Activated CD4-positive, alpha-beta T cell treated with anti-CD3 and anti-CD28 coated beads for 4 hours (primary cell): ENCODE measurements around the gene PLEKHO2.
A peak's percentile ranks its signal among the peaks of the same experiment; 100 is the strongest.

Source experiments
- DNase-seq, 2 donors: peaks; one replicate each; pipeline ENCODE4 v3.0.0-alpha.2; 2020

Gene PLEKHO2

DNA sequence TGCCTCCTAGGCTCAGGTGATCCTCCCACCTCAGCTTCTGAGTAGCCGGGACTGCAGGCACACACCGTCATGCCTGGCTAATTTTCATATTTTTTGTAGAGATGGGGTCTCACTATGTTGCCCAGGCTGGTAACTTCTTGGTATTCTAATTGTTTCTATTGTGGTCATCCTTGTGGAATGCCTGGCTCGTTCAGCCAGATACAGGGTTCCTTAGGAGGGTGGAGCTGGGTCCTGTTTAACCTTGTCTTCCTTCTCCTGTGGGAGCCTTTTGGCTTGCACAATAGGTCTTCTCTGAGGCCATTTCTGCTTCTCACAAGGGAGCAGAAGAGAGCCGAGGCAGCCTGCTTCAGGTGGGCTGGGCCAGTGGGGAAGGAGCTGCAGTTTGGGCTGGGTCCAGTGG is 15.7 kb downstream of the PLEKHO2 start:
- no peak for DNase-seq

DNA sequence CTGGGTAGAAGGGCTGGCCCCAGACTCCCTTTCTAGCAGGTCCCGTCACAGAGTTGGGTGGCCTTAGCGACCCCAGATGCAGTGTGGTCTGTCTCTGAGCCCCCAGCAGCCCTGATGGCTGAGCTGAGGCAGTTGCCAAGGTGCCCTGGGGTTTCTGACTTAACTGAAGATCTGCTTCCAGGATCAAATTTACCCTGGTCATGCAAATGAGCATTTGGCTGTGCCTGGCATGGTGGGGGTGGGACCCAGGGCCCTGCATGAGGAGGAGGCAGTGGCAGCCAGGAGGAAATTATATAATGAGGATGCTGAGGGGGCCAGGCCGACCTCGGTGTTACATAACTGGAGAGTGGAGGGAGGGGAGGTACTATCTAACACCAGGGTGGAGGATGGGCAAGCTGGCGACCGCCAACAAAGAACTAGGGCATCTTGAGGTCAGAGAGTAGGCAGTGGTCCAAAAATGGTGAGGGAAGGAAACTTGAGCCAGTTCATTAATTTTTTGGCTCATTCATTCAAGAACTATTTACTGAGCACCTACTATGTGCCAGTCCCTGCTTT is 16.4 kb downstream of the PLEKHO2 start:
- DNase-seq: no peak

DNA sequence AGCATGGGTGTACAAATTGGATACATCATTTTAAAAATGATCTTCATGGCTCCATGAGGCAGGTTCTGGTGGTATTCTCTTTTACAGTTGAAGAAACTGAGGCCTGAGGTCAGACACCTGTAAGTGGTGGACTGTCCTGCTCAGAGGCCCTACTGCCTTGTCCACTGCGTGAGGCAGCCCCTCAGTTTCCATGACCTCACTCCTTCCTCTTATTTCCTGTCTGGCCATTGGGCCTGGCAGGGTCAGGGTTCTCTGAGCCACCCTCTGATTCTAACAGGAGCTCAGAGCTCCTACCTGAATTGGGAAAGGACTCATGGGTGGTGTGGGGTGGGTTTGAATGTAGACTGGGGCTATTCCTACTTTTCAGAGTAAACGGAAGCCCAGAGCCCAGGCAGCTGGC is 17.5 kb downstream of the PLEKHO2 start:
- no peak for DNase-seq

DNA sequence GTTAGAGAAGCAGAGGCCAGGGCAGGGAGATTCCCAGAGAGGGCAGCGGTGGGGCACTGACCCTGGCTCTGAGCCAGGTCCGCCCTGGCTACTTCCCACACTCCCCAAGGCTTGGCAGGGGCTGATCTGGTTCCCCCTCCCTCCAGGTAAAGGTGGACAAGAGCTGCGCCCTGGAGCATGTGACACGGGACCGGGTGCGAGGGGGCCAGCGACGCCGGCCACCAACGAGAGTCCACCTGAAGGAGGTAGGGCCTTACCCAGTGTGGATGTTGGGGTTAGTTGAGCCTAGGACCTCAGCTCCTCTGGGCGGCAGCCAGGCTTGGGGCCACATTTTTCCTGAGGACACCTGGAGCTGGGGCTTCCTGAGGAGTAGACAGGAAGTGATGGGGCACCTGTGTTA is 19.6 kb downstream of the PLEKHO2 start:
- no peak for DNase-seq

DNA sequence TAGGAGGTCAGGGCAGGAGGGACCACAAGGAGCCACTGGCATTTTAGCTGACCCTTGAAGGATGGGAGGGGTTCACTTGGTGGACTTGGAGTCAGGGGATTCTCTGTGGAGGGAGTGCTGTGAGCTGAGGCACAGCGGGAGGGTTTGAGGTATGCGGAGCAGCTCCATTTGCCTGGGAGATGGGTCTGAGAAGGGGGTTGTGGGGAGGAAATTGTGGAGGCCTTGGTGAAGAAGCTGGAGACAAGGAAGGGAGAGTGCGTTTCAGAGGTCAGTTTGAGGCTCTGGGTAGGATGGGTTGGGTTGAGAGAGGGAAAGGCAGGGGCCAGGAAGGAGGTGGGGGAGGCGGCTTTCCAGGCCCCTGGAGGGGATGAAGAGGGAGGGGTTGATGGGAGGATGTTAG is 20.2 kb downstream of the PLEKHO2 start:
- no peak for DNase-seq

DNA sequence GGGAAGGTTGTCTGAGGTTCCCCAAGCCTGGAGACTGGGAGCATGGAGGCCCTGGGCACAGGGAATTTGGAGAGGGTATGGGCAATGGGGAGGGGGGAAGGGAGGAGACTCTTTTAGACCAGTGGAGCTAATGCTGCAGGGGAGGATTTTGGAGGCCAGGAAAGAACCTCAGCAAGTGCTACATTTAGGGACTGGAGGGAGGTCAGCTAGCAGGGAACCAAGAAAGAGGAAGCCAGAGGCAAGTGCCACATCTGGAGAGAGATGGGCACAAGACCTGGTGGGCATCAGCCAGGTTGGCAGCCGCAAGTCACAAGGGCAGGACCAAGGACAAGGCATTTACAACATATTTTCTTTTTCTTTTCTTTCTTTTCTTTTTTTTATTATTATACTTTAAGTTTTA is 20.7 kb downstream of the PLEKHO2 start:
- no peak for DNase-seq

DNA sequence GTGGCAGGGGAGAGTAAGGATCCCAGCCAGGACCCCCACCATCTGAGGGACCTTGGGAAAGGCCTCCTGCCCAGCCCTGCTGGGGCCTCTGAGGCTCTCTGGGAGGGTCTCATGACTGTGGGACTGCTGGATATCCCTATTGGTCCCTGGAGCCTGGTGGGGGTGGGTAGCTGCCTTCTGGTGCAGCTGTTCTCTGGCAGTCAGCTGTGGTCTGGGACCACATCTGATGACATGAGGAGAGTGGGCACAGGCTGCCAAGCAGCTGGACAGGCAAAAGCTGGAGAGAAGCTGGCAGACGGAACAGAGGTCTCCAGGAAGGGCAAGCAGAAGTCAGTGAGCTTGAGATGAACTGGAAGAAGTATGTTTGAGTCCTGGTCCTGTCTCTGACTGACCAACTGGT is 22.4 kb downstream of the PLEKHO2 start:
- DNase-seq: no peak

DNA sequence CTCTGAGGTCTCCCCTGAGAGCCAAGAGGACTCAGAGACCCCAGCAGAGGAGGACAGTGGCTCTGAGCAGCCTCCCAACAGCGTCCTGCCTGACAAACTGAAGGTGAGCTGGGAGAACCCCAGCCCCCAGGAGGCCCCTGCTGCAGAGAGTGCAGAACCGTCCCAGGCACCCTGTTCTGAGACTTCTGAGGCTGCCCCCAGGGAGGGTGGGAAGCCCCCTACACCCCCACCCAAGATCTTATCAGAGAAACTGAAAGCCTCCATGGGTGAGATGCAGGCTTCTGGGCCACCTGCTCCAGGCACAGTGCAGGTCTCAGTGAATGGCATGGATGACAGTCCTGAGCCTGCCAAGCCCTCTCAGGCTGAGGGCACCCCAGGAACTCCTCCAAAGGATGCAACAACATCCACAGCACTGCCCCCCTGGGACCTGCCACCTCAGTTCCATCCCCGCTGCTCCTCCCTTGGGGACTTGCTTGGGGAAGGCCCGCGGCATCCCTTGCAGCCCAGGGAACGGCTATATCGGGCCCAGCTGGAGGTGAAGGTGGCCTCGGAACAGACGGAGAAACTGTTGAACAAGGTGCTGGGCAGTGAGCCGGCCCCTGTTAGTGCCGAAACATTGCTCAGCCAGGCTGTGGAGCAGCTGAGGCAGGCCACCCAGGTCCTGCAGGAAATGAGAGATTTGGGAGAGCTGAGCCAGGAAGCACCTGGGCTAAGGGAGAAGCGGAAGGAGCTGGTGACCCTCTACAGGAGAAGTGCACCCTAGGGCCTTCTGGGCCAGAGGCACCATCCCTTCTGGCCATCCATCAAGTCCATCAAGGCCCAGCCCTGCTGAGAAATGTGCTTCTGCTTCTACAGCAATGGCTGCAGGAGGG is 23.6 kb downstream of the PLEKHO2 start:
- DNase-seq: no peak

DNA sequence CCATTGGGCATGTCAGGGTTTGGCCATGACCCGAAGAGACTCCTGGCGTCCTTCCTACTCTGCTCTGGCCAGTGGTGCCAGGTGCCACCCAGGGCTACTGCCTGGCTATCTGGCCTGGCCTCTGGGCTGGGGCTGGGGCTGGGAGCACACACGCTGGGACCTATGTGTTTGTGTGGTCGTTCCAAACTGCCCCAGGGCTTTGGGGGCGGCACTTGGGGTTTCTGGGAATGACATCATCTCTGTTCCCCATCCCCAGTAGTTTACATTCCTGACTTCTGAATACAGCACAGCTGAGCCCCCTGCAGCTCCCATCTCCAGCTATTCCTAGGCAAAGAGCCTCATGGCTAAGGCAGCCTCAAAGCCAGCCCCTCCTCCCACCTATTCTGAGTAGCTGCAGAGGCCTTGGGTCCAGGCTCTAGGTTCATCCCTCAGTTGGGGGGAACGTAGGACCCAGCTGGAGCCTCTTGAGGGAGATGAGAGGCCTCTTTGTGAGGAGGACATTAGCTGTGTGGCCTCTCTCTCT is 24.3 kb downstream of the PLEKHO2 start:
- no peak for DNase-seq

DNA sequence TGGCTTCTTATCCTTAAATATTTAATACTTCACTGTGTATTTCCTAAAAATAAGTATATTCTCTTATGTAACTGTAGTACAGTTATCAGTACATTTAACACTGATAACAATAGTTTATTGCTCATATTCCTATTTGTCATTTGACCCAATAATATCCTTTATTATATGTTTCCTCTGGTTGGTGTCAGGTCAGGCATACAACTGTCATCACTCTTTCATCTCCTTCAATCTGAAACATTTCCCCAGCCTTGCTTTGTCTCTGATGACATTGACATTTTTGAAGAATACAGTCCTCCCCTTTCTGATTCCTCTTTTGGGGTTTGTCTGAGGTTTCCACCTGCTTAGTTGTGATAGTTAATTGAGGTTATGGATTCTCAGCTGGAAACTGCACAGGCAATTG is 27.8 kb downstream of the PLEKHO2 start:
- DNase-seq: no peak

DNA sequence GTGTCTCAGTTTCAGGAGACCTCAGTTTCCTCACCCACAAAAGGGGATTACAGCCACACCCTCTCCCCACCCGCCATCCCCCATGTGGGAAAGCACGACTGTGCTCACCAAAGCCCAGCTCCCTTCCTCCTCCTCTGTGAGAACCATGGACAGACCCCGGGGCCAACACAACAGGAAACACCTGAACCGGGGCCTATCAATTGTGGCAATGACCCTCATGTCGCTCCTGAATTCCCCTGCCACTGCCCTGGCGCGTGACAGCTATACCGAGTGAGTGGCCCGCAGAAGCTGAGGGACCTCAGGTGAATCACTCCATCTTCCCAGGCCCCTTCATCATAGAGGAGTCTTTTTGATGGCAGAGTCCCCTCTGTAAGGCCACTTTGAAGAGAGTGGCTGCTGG is 28.6 kb downstream of the PLEKHO2 start:
- DNase-seq: no peak

DNA sequence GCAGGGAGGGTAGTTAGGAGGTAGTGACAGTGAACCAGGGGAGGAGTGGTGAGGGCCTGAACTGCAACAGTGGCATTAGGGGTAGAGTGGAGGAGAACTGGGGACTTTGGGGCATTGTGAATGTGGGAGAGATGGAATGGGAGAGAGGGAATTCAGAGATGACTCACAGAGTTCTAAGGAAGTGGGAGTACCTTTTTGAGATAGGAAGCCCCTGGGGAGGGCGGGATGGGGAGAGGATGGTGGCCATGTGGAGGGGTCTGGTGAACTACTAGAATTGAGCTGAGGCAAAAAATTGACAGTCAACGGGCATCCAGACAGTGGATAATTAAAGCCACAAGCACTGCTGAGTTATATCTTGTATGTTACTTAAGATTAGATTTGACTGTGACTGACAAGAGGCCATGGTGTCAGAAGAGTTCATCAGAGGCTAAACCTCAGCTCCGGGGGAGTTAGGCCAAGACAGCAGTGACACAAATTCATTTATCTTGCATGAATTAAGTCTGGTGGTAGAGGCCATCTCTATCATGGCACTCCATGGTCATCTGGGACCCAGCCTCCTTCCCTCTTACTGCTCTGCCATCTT is 34.0 kb downstream of the PLEKHO2 start:
- DNase-seq: no peak

DNA sequence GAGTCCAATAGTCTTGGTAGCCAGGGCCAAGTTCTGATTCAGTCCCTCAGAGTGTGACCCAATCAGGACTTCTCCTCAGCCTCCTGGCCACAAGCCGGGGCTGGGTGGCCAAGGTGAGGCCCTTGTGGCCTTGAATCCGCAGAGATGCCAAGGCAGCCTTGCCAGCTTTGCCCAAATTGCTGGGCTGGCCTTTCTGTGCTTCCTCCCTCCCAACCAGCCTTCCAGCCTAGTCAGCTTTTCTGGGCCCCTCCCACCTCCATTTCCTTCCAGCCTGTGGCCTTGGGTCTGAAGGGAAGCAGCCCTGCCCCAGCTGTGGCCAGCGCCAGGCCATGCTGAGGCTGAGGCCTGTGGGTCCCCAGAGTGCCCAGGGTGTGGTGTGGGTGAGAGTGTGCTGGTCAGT is 35.7 kb downstream of the PLEKHO2 start:
- DNase-seq: no peak

DNA sequence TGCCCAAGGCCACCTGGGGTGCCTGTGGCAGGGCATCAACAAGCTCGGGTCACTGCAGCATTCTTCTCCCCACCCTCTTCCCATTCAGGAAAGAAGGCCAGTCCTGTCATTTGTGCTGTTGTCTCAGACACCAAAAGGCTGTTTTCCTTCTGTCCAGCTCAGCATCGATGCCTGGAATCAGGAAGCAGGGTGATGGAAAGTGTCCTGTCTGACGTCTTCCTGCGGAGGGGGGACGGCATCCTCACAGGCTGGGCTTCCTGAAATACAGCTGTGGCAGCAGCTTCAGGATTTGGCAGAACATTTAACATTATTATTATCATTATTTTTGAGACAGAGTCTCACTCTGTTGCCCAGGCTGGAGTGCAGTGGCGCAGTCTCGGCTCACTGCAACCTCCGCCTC is 37.0 kb downstream of the PLEKHO2 start:
- DNase-seq: no peak

DNA sequence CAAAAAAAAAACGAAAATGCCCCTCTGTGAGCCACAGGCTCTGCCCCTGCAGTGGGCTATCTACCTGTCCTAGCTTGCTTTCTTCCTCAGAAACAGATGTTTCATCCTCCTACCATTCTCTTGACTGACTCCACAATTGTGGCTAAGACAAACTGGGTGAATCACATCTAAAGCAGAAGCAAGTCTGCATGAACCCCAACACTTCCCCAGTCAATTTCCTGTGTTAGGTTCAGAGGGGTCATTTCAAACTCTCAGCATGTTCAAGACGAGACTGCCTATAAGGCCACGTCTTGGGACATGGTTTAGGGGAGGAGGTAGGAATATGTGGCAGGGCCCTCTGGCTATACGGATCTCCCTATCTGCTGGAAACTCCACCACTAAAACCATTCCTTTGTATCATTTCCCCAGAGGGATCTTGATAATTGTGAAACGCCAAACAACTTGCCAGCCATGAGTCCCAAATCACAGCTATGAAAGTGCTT is 41.4 kb downstream of the PLEKHO2 start:
- DNase-seq: no peak

DNA sequence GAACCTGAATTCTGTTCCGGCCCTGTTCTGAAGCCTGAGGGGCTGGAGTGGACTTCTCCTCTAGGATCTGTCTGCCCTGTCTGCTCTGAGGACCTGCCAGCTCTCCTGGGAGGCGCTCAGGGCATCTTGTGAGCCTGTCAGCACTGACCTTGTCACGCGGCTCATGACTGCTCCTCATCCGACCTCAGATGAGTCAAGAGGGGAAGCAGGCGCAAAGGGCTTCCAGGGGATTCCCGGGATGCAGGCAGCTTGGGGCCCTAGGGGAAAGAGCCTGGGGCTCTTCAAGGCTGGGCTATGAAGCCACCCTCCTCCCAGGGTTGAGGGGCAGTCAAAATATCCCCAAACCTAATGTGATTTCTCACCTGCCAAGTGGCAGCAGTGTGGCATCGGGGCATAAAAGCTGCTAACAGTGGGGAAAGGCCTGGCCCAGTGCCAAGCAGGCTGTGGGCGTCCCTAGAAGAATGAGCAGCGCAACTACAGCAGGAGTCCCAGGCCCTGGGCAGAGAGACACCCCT is 42.3 kb downstream of the PLEKHO2 start:
- peak; percentile 80 to 82 for DNase-seq

DNA sequence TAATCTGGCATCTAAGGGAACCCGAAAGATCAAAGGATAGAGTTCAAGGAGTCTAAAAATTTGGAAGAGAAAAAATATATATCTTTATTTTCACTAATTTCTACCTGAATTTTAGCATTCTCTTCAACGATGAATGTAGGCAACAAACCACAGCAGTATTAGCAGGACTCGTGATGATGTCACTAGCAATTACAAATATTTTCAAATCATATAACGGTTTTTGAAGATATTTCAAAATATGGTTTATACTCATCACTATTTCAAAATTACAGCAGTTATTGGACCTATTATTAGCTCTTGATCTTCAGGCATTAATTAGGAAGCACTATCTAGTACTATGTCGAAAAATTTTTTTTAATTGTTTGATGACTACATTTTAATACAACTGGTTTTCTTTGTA is 43.0 kb downstream of the PLEKHO2 start:
- no peak for DNase-seq

DNA sequence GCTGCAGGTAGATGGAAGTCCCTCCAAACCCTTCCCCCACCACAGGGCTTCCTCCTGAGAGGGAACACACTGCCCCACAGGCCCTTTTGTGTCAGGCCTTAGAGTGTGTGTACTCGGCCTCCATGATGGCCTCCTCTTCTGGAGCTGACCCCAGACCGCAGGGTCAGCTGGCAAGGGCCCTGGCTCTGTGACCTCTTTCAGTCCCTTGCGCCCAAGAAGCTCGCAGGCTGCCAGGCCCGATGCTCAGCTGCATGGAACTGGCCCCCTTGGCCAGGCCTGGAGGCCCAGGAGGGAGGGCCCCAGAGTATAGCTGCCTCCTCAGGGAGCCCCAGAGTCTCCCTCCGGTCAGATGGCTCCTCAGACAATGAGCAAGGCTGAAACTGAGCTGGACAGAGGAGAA is 46.6 kb downstream of the PLEKHO2 start:
- DNase-seq: no peak

DNA sequence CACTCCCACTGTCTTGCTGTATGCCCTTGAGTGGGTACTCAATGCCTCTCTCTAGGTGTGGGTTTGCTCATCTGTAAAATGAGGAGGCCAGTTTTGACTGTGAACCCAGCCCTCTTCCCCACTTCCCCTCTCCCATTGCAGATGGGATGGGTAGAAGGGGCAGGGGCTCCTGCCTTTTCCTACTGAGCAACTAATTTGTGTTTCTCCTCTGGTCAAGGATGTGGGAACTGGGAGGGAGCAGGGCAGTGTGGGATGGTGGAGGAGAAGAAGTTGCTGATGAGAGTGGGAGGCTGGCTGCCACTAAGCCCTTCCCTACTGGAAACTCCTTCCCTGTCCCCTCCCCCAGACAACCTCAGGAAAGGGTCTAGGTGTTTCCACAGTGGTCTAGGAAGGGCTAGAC is 49.8 kb downstream of the PLEKHO2 start:
- DNase-seq: no peak

DNA sequence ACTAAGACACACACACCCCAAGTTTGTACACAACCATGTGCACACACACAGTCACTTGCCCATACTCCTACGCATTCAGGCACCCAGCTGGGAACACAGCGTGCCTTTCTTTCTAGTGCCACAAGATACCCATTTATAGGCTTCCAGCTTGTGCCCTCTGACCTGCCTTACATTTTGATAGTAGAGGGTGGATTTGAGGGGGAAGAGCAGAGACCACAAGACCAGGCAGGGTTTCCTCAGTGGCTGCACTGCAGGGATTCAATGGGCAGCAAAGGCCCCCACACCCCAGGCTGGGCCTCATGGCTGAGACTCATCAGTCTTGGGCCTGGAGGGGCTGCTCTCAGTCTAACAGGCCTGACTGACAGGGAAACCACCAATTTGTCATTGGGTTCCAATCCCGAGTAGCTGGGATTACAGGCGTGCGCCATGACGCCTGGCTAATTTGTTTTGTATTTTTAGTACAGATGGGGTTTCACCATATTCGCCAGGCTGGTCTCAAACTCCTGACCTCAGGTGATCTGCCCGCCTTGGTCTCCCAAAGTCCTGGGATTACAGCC is 51.2 kb downstream of the PLEKHO2 start:
- DNase-seq: no peak

DNA sequence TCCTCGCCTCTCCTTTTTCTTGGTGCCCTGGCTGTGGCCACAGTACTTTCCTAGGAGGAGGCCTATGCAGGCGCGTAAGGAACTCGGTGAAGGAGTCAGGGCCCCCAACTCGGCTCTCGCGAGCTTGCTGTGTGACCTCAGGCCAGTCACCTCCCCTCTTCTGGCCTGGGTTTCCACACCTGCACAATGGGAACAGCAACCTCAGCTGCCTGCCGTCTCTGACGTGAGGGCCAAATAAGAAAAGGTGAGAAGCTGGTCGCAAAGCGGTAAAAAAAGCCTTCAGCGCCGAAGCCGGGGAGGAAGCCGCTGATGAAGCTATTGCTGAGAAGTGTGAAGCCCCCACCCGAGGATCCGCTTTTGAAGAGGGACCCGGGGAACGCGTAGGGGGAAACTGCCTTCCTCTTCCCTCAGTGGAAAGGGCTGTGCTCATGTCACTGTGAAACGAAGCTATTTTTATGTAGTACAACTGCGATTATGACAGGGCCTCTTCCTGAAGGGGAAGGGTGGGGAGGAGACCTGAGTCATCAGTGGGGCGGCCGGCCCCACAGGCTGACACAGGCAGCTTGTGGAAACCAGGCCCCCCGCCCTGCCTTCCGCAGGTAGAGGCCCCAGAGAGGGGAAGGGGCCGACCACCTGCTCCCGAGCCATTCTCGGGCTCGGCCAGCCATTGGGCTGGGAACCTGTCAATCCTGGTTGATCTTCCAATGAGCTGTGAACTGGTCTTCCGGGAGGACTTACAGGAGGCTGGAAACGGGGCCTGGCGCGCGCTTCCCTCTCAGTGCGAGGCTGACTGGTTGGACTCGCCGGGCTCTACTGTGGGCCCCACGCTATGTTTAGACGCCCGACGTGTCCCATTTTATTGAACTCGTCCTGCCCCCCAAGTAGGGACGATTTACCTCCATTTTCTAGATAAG is 52.0 kb downstream of the PLEKHO2 start:
- peak; percentile 94 for DNase-seq

DNA sequence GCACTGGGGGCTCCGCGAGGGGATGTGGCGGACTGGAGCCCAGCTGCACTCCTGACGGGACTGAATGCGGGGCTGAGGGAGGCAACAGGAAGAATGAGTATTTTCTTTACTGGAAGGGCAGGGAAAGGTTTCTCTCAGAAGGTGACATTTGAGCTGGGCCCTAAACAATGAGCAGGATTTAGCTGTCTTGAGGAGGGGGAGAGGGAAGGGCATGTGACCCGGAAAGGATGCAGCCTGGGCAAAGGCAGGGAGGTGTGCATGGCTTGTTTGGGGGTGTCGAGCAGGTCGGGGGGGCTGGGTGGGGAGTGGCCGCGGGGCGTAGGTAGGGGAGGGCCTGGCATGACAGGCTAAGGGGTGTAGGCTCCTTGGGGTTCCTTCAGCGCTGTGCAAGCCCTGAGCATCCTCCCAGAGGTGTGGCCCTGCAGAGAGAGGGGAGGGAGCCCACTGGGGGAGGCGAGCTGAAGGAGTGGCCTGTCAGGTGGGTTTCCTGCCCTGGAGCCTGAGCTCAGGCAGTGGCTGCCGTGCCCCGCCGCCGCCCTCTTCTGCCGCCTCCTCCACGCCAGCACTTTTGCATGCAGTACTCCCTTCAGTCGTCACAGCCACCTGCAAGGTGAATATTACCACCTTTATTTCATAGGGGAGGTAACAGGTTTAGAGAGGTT is 52.8 kb downstream of the PLEKHO2 start:
- DNase-seq: peak; percentile 56 to 67
